ENCODE data around the gene APH1A.
"Not testable (repeated sequence)": the region's sequence is repeated elsewhere in the genome, so short reads cannot be mapped to it uniquely, and the experiment has no call there.

The APH1A gene

GRCh38 chr1:150267896-150268295 lies 920 bp downstream of the APH1A start:
- no peak for DNase-seq

DNA sequence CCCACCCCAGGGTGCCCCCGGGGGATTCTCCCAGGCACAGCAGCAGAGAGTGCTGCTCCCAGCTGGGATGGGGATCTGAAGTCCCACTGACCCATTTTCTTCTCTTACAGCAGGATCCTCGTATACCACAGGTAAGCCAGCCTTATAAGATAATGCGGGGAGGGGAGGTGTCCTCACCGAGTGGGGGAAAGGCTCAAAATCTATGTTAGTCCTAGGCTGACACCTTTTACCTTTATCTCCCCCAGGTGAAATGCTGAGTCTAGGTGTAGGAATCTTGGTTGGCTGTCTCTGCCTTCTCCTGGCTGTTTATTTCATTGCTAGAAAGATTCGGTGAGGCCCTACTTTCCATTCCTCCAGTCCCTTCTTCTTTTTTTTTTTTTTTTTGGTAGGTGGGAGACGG lies 5.3 kb downstream of the APH1A start:
- DNase-seq = no peak

DNA sequence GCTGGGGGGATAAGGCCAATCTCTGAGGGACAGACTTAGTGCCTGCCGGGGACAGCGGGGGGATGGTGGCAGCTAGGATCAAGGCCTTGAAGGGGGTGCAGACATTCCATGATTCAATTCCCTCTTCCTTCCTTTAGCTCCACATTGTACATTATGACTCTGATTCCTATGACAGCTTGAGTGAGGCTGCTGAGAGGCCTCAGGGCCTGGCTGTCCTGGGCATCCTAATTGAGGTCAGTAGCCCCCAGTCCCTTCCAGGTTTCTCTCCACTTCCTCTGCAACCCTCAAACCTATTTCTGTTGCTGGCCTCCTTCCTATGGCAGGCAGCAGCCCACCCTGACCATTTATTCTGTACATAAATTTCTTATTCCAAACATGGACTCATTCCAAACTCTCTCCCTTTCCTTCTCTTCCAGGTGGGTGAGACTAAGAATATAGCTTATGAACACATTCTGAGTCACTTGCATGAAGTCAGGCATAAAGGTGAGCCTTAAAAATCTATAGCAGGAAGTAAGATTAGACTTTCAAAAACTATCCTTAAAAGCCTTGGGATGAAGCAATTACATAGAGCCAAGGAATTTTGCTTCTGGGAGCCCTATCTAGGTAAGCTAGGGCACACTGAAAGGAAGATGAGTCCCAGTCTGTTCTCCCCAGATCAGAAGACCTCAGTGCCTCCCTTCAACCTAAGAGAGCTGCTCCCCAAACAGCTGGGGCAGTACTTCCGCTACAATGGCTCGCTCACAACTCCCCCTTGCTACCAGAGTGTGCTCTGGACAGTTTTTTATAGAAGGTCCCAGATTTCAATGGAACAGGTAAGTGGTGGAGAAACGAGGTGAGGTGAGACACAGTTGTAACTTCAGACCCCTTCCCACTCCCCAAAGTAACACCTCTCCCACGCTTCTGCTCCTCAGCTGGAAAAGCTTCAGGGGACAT lies 6.2 kb downstream of the APH1A start:
- no peak for DNase-seq

- DNase-seq = no peak
These were observed 7.4 kb downstream of the APH1A start for GRCh38 chr1:150261367-150261766.

DNA sequence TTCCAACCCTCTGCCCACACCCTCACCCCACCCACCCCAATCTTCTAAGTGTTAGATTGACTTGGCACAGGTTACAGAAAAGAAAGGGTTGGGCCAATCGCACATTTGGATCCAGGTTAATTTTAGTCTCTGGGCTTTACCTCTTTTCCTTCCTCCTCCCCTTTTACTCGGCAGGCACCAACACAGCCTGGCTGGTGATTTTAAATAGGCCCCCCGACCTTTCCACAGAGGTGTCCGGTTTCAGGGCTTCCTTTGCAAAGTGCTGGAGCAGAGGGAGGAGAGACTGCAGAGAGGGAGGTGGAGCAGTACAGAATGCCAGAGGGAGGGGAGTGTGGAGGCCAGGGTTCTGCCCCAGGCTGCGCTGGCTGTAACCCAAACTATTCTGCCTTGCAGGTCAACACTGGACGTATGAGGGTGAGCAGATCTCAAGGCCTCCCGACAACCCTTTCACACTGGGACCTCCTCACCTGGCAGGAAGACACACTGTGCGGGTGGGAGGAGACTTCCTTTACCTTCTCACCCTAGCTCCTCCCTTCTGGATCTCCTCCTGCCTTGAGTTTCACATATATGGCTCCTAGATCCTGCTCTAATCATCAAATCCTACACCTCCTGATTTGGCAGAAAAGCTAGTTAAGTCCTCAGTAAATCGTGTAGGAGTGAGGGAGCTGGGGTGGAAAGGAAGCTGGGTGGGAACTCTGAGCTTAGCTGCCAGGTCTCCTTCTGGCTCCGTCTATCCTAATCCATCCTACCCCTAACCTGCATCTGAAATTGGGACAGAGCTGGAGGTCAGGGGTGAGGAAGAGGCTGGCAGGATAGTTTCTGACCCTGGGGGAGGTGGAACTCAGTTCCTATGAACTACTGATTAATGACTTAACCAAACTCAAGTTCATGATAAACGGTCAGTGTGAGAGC lies 8.8 kb downstream of the APH1A start:
- no peak for DNase-seq

DNA sequence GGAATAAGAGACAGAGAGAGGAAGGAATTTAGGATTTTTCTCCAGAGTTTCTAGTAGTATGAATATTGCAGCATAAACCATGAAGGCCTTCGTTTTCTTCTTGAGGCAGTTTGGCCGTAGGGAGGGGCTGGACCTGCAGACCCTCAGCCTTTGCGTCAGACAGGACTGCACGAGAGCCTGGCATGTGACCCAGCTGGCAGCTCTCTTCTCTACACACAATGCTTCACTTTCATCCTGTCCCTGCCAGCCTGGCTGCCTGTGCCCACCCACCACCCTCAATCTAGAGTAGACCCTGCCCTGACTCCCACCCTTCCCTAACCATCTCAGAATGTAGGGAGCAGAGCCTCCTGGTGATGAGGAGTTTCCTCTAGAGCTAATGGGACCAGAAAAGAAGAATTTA lies 9.6 kb downstream of the APH1A start:
- no peak for DNase-seq

- DNase-seq = no peak
These were observed 10.9 kb downstream of the APH1A start, which contains the start of gene CA14 for GRCh38 chr1:150257624-150258585. Gene CA14, plus strand, starts transcription at chr1:150257774. Its CDS starts 355 bp downstream, at chr1:150258129.

GRCh38 chr1:150256554-150257341 lies 12.1 kb downstream of the APH1A start:
- no peak for DNase-seq

- no peak for DNase-seq
These were observed 12.6 kb downstream of the APH1A start for GRCh38 chr1:150256198-150256553.

GRCh38 chr1:150249936-150250335 lies 18.9 kb downstream of the APH1A start:
- DNase-seq = no peak

GRCh38 chr1:150243003-150243402 lies 25.8 kb downstream of the APH1A start:
- DNase-seq = no peak

GRCh38 chr1:150237746-150238145 lies 31.1 kb downstream of the APH1A start:
- DNase-seq = no peak

DNA sequence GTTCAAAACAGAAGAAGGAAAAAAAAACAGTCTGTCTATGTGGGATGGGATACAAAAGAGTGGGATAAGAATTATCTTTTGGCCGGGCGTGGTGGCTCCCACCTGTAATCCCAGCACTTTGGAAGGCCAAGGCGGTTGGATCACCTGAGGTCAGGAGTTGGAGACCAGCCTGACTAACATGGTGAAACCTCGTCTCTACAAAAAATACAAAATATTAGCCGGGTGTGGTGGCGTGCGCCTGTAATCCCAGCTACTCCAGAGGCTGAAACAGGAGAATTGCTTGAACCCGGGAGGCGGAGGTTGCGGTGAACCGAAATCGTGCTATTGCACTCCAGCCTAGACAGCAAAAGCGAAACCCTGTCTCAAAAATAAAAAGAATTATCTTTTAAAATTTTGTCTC lies 31.6 kb downstream of the APH1A start:
- DNase-seq = not testable (repeated sequence)

- no peak for DNase-seq
These were observed 32.2 kb downstream of the APH1A start for GRCh38 chr1:150236614-150237100.

GRCh38 chr1:150235852-150236613 lies 32.8 kb downstream of the APH1A start, which contains the start of gene ANP32E:
Gene ANP32E, minus strand, starts transcription at chr1:150236112. Its CDS starts 326 bp downstream, at chr1:150235786.
- peak; percentile 98 for DNase-seq

GRCh38 chr1:150235294-150235851 lies 33.4 kb downstream of the APH1A start:
- peak; percentile 11 for DNase-seq

GRCh38 chr1:150234566-150235293 lies 34.1 kb downstream of the APH1A start:
- peak; percentile 91 for DNase-seq

GRCh38 chr1:150234309-150234565 lies 34.6 kb downstream of the APH1A start:
- DNase-seq = no peak
